ENCODE data around the gene KLK10.

Gene KLK10

GRCh38 chr19:51047031-51047335 is 27.5 kb upstream of the KLK10 start:
- Histone ChIP-seq H3K36me3 (ENCODE audit: control insufficient read depth, insufficient read depth, low read length) (no peaks in the 10 kb centered on the region), H3K27me3 (ENCODE audit: control insufficient read depth, insufficient read depth, low read length, poor library complexity, severe bottlenecking) (no peaks in the 10 kb centered on the region), H3K4me3 (ENCODE audit: insufficient read depth, low read depth, low read length) (no peak overlapping the region), H3K4me1 (ENCODE audit: control insufficient read depth, insufficient read depth, low read length) (no peaks in the 10 kb centered on the region), H3K27ac (ENCODE audit: insufficient read depth, low read depth, low read length, poor library complexity, severe bottlenecking) (no peak overlapping the region), H3K9me3 (ENCODE audit: control insufficient read depth, low read length) (no peaks in the 10 kb centered on the region)
- 17 to 18% methylated on average over 4 of the region's 4 CpGs for WGBS, 2 experiments

GRCh38 chr19:51044327-51044726 is 24.8 kb upstream of the KLK10 start:
- H3K36me3 ChIP-seq (ENCODE audit: control insufficient read depth, insufficient read depth, low read length) = no peaks in the 10 kb centered on the region
- no peak overlapping the region for H3K4me3 ChIP-seq (ENCODE audit: insufficient read depth, low read depth, low read length)
- 92 to 93% methylated on average over 11 of the region's 11 CpGs for WGBS, 2 experiments
- no peaks in the 10 kb centered on the region for H3K4me1 ChIP-seq (ENCODE audit: control insufficient read depth, insufficient read depth, low read length)
- no peak overlapping the region for H3K27ac ChIP-seq (ENCODE audit: insufficient read depth, low read depth, low read length, poor library complexity, severe bottlenecking)
- H3K9me3 ChIP-seq (ENCODE audit: control insufficient read depth, low read length) = no peaks in the 10 kb centered on the region
- no peaks in the 10 kb centered on the region for H3K27me3 ChIP-seq (ENCODE audit: control insufficient read depth, insufficient read depth, low read length, poor library complexity, severe bottlenecking)

- Histone ChIP-seq H3K4me1 (ENCODE audit: control insufficient read depth, insufficient read depth, low read length) (no peaks in the 10 kb centered on the region), H3K27me3 (ENCODE audit: control insufficient read depth, insufficient read depth, low read length, poor library complexity, severe bottlenecking) (no peaks in the 10 kb centered on the region), H3K27ac (ENCODE audit: insufficient read depth, low read depth, low read length, poor library complexity, severe bottlenecking) (no peak overlapping the region), H3K4me3 (ENCODE audit: insufficient read depth, low read depth, low read length) (no peak overlapping the region), H3K9me3 (ENCODE audit: control insufficient read depth, low read length) (no peaks in the 10 kb centered on the region), H3K36me3 (ENCODE audit: control insufficient read depth, insufficient read depth, low read length) (no peaks in the 10 kb centered on the region)
- WGBS, 2 experiments = 92% methylated on average over 9 of the region's 9 CpGs
Measured at GRCh38 chr19:51043497-51043896, 24.0 kb upstream of the KLK10 start.

- H3K27ac ChIP-seq (ENCODE audit: insufficient read depth, low read depth, low read length, poor library complexity, severe bottlenecking) = no peak overlapping the region
- 77 to 87% methylated on average over 2 to 5 of the region's 6 CpGs for WGBS, 2 experiments
- no peaks in the 10 kb centered on the region for H3K36me3 ChIP-seq (ENCODE audit: control insufficient read depth, insufficient read depth, low read length)
- H3K4me1 ChIP-seq (ENCODE audit: control insufficient read depth, insufficient read depth, low read length) = no peaks in the 10 kb centered on the region
- no peaks in the 10 kb centered on the region for H3K27me3 ChIP-seq (ENCODE audit: control insufficient read depth, insufficient read depth, low read length, poor library complexity, severe bottlenecking)
- no peaks in the 10 kb centered on the region for H3K9me3 ChIP-seq (ENCODE audit: control insufficient read depth, low read length)
- H3K4me3 ChIP-seq (ENCODE audit: insufficient read depth, low read depth, low read length) = no peak overlapping the region
Measured at GRCh38 chr19:51040151-51040550, 20.6 kb upstream of the KLK10 start.

- no peak overlapping the region for H3K4me3 ChIP-seq (ENCODE audit: insufficient read depth, low read depth, low read length)
- WGBS, 2 experiments = 56 to 59% methylated on average over 9 of the region's 9 CpGs
- H3K36me3 ChIP-seq (ENCODE audit: control insufficient read depth, insufficient read depth, low read length) = no peaks in the 10 kb centered on the region
- H3K27me3 ChIP-seq (ENCODE audit: control insufficient read depth, insufficient read depth, low read length, poor library complexity, severe bottlenecking) = no peaks in the 10 kb centered on the region
- no peaks in the 10 kb centered on the region for H3K4me1 ChIP-seq (ENCODE audit: control insufficient read depth, insufficient read depth, low read length)
- no peaks in the 10 kb centered on the region for H3K9me3 ChIP-seq (ENCODE audit: control insufficient read depth, low read length)
- no peak overlapping the region for H3K27ac ChIP-seq (ENCODE audit: insufficient read depth, low read depth, low read length, poor library complexity, severe bottlenecking)
Measured at GRCh38 chr19:51036519-51036918, 17.0 kb upstream of the KLK10 start.

- no peaks in the 10 kb centered on the region for H3K27me3 ChIP-seq (ENCODE audit: control insufficient read depth, insufficient read depth, low read length, poor library complexity, severe bottlenecking)
- no peak within 1 kb of the TSS for H3K27ac ChIP-seq (ENCODE audit: insufficient read depth, low read depth, low read length, poor library complexity, severe bottlenecking)
- WGBS, 2 experiments = 75 to 79% methylated on average over 11 of the region's 11 CpGs
Measured at GRCh38 chr19:51034704-51035103, 15.2 kb upstream of the KLK10 start, which contains the start of gene KLK12. KLK12 (minus strand) TSS chr19:51035002; CDS start chr19:51034621, 381 bp downstream.

GRCh38 chr19:51031880-51032225 is 12.3 kb upstream of the KLK10 start:
- Histone ChIP-seq H3K4me1 (ENCODE audit: control insufficient read depth, insufficient read depth, low read length) (peaks cover 9% of the 10 kb centered on the region), H3K4me3 (ENCODE audit: insufficient read depth, low read depth, low read length) (no peak overlapping the region), H3K9me3 (ENCODE audit: control insufficient read depth, low read length) (no peaks in the 10 kb centered on the region), H3K27me3 (ENCODE audit: control insufficient read depth, insufficient read depth, low read length, poor library complexity, severe bottlenecking) (no peaks in the 10 kb centered on the region), H3K36me3 (ENCODE audit: control insufficient read depth, insufficient read depth, low read length) (no peaks in the 10 kb centered on the region), H3K27ac (ENCODE audit: insufficient read depth, low read depth, low read length, poor library complexity, severe bottlenecking) (no peak overlapping the region)
- WGBS, 2 experiments = 93 to 94% methylated on average over 28 of the region's 28 CpGs

More at GRCh38 chr19:51034704-51035103, 15.2 kb upstream of the KLK10 start, which contains the start of gene KLK12:
- H3K9me3 ChIP-seq (ENCODE audit: control insufficient read depth, low read length) = no peaks in the 10 kb centered on the region
- no peaks in the 10 kb centered on the region for H3K4me1 ChIP-seq (ENCODE audit: control insufficient read depth, insufficient read depth, low read length)
- no peak within 1 kb of the TSS for H3K4me3 ChIP-seq (ENCODE audit: insufficient read depth, low read depth, low read length)
- H3K36me3 ChIP-seq (ENCODE audit: control insufficient read depth, insufficient read depth, low read length) = no peaks in the 10 kb centered on the region

- Histone ChIP-seq H3K27me3 (ENCODE audit: control insufficient read depth, insufficient read depth, low read length, poor library complexity, severe bottlenecking) (no peaks in the 10 kb centered on the region), H3K9me3 (ENCODE audit: control insufficient read depth, low read length) (no peaks in the 10 kb centered on the region), H3K4me3 (ENCODE audit: insufficient read depth, low read depth, low read length) (no peak overlapping the region), H3K4me1 (ENCODE audit: control insufficient read depth, insufficient read depth, low read length) (peaks cover 14% of the 10 kb centered on the region), H3K36me3 (ENCODE audit: control insufficient read depth, insufficient read depth, low read length) (no peaks in the 10 kb centered on the region), H3K27ac (ENCODE audit: insufficient read depth, low read depth, low read length, poor library complexity, severe bottlenecking) (no peak overlapping the region)
- 87 to 93% methylated on average over 6 to 7 of the region's 7 CpGs for WGBS, 2 experiments
Measured at GRCh38 chr19:51031220-51031879, 11.8 kb upstream of the KLK10 start.

- no peaks in the 10 kb centered on the region for H3K27me3 ChIP-seq (ENCODE audit: control insufficient read depth, insufficient read depth, low read length, poor library complexity, severe bottlenecking)
- H3K4me1 ChIP-seq (ENCODE audit: control insufficient read depth, insufficient read depth, low read length) = peaks cover 21% of the 10 kb centered on the region
- H3K9me3 ChIP-seq (ENCODE audit: control insufficient read depth, low read length) = no peaks in the 10 kb centered on the region
- 90 to 92% methylated on average over 13 of the region's 13 CpGs for WGBS, 2 experiments
- H3K36me3 ChIP-seq (ENCODE audit: control insufficient read depth, insufficient read depth, low read length) = no peaks in the 10 kb centered on the region
- H3K4me3 ChIP-seq (ENCODE audit: insufficient read depth, low read depth, low read length) = no peak overlapping the region
- H3K27ac ChIP-seq (ENCODE audit: insufficient read depth, low read depth, low read length, poor library complexity, severe bottlenecking) = no peak overlapping the region
Measured at GRCh38 chr19:51030631-51031030, 11.1 kb upstream of the KLK10 start.

GRCh38 chr19:51029718-51030117 is 10.2 kb upstream of the KLK10 start:
- Histone ChIP-seq H3K36me3 (ENCODE audit: control insufficient read depth, insufficient read depth, low read length) (no peaks in the 10 kb centered on the region), H3K27me3 (ENCODE audit: control insufficient read depth, insufficient read depth, low read length, poor library complexity, severe bottlenecking) (no peaks in the 10 kb centered on the region), H3K4me3 (ENCODE audit: insufficient read depth, low read depth, low read length) (no peak overlapping the region), H3K27ac (ENCODE audit: insufficient read depth, low read depth, low read length, poor library complexity, severe bottlenecking) (no peak overlapping the region), H3K9me3 (ENCODE audit: control insufficient read depth, low read length) (no peaks in the 10 kb centered on the region), H3K4me1 (ENCODE audit: control insufficient read depth, insufficient read depth, low read length) (peaks cover 25% of the 10 kb centered on the region)
- WGBS, 2 experiments = 93% methylated on average over 2 of the region's 2 CpGs

GRCh38 chr19:51027873-51028272 is 8.4 kb upstream of the KLK10 start:
- no peaks in the 10 kb centered on the region for H3K36me3 ChIP-seq (ENCODE audit: control insufficient read depth, insufficient read depth, low read length)
- WGBS, 2 experiments = 78 to 81% methylated on average over 4 to 5 of the region's 5 CpGs
- no peaks in the 10 kb centered on the region for H3K27me3 ChIP-seq (ENCODE audit: control insufficient read depth, insufficient read depth, low read length, poor library complexity, severe bottlenecking)
- peaks cover 25% of the 10 kb centered on the region for H3K4me1 ChIP-seq (ENCODE audit: control insufficient read depth, insufficient read depth, low read length)
- H3K4me3 ChIP-seq (ENCODE audit: insufficient read depth, low read depth, low read length) = no peak overlapping the region
- no peak overlapping the region for H3K27ac ChIP-seq (ENCODE audit: insufficient read depth, low read depth, low read length, poor library complexity, severe bottlenecking)
- no peaks in the 10 kb centered on the region for H3K9me3 ChIP-seq (ENCODE audit: control insufficient read depth, low read length)
